SH-SY5Y (cell line): ENCODE measurements around the gene DPF1.

ENCODE experiments used
- GATA2 ChIP-seq: IDR thresholded peaks from 2 replicates; pipeline ENCODE4 v1.6.1; 2011; ENCODE audit warnings: mild to moderate bottlenecking, low read depth, low read length
- GATA3 ChIP-seq: IDR thresholded peaks from 2 replicates; pipeline ENCODE4 v1.6.1; 2011; ENCODE audit warnings: low read depth, mild to moderate bottlenecking, low read length, moderate library complexity

DPF1 gene

DNA sequence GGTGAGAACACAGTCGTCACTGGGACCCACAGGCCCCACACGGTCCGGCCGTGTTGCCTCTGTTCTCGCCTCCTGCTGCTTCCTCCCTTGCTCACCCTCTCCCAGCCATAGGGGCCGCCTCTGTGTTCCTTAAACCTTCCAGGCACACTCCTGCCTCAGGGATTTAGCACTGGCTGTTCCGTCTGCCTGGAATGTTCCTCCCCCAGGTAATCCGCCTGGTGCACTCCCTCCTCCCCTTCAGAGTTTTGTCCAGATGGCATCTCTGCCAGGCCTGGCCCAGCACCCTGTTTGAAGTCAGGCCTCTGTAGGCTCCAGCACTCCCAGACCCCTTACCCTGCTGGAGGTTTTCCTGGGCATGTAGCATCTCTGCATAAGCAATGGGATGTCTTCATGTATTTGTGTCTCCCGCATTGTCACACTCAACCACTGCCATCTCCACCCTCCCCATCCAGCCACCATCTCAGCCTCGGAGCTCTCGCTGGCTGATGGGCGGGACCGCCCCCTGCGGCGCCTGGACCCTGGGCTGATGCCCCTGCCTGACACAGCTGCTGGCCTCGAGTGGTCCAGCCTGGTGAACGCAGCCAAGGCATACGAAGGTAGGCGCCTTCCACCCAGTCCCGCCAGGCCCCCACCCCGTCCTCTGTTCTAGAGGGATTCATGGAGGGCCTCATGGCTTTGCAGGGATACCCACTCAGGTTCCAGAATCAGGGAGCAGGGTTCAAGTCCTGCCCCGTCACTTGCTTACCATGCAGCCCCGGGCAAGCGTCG is 25.9 kb downstream of the DPF1 start:
- TF ChIP-seq GATA2 (no peak), GATA3 (no peak)

DNA sequence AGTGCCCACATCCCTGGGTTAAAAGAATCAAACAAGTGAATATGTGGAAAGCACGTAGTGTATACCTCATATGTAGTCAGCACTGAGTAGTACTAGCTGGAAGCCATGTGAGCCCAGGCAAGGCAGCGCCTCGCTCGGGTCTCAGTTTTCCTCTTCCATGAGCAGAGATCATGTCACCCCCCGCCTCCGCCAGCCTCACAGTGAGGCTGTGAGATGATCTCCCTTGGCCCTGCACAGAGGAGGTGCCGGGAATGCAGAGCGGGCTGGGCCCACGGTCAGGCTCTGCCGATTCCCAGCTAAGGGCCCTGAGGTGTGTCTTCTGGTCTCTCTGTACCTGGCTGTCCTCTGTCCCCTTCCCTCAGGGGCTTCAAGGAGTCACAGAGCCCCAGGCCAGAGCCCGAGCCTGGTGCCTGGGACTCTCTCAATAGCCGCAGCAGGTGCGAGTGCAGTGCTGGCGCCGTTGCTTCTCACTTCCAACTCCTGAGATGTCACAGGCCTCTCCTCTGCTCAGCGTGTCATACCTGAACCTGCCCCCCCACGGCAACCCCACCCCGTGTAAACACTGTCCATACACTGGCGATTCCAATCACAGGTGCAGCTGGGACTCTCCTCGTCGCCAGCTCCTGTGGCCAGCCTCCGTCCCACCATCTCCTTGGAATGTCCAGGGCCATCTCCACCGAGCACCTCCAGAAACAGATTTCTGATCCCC is 26.9 kb downstream of the DPF1 start:
- TF ChIP-seq GATA2, result no peak
- no peak for TF ChIP-seq GATA3

DNA sequence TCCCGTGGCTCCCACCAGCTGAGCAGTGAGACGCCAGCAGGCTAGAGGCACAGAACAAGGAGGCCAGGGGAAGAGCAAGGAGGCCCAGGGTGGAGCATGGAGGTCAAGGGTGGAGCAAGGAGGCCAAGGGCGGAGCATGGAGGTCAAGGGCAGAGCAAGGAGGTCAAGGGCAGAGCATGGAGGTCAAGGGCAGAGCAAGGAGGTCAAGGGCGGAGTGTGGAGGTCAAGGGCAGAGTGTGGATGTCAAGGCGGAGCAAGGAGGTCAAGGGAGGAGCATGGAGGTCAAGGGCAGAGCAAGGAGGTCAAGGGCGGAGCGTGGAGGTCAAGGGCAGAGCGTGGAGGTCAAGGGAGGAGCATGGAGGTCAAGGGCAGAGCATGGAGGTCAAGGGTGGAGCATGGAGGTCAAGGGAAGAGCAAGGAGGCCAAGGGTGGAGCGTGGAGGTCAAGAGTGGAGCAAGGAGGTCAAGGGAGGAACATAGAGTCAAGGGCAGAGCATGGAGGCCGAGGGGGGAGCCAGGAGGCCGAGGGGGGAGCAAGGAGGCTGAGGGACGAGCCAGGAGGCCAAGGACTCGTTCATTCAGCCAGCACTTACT is 27.7 kb downstream of the DPF1 start:
- TF ChIP-seq GATA2 (no peak), GATA3 (no peak)

DNA sequence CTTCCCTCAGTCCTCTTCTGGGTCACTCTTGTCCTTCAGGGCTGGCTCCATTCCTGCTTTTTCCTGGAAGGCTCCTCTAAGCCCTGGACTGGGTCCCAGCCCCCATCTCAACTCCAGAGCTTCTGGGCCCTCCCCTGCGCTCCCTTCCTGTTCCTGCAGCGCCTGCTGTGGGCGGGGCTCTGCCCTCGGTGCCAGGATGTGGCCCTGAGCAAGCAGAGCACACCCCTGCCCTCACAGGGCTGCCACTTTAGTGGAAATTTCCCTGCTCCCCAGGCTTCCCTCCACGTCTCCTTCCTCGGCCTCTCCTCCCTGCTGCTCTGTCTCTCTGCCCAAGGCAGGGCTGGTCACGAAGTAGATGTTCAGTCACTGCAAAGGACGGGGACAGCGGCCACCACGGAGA is 28.8 kb downstream of the DPF1 start:
- TF ChIP-seq GATA3 (no peak), GATA2 (no peak)

DNA sequence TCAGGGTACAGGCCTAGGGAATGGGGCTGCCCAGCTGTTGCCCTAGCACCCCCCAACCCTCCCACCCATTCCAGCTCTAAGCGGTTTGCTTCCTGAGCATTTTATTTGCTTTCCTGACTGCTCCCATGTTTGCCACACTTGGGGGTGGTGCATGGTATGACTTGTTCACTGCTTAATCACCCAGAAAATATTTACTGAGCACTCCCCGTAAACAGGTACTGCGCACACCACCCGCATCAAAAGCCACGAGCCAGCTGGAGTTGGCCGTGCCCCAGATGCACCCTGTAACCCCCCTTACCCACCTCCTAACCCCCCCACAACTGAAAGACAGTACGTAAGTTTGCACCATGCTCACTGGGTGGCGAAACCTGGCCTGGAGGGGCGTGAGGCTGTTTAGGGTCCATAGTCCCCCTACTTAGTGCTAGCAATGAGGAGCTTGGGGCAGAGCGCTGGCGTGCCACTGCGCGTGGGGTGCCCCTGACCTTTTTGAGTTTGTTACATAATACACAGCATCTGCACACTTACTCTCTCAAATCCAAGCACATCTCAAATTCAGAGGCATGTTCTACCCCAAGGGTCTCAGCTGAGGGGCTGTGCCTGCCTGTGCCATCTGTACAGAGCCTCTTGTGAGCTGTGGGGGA is 29.8 kb downstream of the DPF1 start:
- TF ChIP-seq GATA3 (no peak), GATA2 (no peak)

DNA sequence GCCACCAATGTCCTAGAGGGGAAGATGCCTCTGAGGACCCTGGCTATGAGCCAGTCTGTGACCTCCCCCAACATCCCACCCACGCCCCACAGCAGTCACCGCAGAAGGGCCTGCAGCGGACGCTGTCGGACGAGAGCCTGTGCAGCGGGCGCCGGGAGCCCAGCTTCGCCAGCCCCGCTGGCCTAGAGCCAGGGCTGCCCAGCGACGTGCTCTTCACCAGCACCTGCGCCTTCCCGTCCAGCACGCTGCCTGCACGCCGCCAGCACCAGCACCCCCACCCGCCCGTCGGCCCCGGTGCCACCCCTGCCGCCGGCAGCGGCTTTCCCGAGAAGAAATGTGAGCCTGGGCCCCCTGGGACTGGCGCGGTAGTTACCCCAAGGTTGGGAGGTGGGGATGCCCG is 30.6 kb downstream of the DPF1 start:
- no peak for TF ChIP-seq GATA2
- no peak for TF ChIP-seq GATA3

DNA sequence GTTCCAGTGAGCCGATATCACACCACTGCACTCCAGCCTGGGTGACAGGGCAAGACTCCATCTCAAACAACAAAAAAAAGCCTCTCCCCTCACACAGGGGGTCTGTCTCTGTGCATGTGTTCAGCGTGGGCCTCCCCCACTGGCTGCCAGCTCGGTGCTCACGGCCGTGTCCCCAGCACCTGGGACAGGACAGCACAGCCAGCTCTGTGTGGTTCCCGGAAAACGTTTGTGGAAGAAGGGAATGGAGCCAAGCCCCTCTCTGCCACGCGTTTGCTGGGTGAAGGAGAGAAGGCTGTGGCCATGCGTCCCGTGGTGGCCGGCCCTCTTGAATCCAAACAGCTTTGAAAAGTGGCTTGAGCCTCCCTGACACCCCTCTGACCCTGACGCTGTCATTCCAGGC is 32.3 kb downstream of the DPF1 start:
- TF ChIP-seq GATA3, result no peak
- no peak for TF ChIP-seq GATA2

DNA sequence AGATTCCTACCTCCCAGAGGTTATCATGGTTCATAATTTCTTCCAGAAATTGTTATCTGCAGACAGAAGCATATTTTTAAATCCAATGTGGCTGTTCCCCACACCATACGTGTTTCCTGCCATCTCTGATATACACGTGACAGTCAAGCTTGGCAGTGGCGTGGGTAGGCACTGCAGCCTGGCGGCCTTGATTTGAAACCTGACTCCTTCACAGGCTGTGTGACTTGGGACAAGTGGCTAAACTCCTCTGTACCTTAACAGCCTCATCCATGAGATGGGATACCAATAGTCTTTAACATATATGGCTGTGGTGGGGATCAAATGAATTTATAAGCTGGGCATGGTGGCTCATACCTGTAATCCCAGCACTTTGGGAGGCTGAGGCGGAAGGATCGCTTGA is 33.2 kb downstream of the DPF1 start:
- TF ChIP-seq GATA3, result no peak
- no peak for TF ChIP-seq GATA2

DNA sequence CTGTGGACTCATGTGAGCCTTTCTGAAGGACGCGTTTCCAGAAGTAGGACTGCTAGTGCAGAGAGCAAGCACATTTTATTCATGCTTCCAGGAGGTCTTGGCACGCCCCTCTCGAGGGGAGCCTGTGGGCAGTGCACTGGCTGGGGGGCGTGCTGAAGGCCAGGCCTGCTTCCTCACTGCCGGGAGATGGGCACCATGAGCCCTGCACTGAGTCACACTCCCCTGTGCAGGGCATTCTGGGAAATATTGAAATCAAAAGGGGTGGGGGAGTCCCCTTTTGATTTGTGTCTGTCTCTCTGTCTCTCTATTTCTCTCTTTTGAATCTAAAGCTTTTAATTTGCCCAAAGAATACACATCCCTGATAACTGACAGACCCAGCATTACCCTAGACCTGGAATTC is 34.0 kb downstream of the DPF1 start:
- no peak for TF ChIP-seq GATA3
- no peak for TF ChIP-seq GATA2

DNA sequence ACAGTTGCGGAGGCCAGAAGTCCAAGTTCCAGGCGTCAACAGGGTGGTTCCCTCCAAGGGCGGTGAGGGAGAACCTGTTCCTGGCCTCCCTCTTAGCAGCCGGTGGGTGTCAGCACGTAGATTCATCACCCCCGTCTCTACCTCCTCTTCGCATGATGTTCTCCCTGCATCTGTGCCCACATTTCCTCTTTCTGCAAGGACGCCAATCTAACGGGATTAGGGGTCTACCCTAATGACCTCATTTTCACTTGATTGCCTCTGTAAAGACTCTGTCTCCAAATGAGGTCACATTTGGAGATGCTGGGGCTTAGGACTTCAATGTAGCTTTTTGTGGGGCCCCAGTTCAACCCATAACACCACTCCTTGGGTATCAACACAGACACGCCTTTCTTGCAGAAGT is 38.5 kb downstream of the DPF1 start:
- TF ChIP-seq GATA3 (no peak), GATA2 (no peak)

DNA sequence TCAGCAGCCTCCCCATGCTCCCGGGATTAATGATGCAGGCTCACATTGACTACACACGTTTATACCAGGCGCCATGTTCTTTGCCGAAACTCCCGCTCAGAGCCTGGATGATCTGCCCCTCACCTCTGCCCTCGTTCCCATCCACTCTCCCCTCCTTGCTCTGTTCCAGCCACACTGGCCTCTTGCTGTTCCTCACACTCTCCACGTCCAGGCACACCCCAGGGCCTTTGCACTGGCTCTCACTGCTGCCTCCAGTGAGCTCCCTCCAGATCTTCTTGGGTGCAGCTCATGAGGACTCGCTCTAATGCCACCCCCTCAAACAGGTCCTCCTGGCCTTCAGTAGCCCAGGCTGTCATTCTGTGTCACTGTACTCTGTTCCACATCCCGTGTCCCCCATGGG is 39.2 kb downstream of the DPF1 start:
- no peak for TF ChIP-seq GATA3
- TF ChIP-seq GATA2, result no peak

DNA sequence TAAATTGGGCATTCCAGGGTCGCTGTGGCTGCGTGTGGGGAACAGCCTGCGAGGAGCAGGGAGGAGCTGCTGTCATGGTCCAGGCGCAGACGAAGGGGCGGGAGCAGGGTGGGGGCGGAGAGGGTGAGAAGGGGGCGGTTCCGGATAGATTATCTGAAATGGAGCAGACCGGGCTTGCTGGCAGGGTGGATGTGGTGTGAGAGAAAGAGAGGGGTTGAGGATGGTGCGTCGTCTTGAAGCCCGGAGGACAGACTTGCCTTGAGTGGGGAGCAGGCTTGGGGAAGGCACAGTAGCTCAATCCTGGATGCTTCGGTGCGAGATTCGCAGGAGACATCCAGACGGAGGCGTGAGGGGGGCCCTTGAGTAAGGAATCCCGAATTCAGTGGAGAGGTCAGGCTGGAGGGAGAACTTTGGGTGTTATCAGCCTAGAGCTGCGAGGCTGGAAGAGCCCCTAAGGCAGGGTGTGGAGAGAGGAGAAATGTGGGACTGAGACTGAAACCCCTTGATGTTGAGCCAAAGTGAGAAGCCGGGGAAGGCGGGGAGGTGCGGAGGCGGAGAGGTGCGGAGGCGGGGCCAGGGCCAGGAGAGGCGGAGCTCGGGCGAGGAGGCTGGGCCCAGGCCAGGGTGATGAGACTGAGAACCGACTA is 40.6 kb downstream of the DPF1 start:
- no peak for TF ChIP-seq GATA3

DNA sequence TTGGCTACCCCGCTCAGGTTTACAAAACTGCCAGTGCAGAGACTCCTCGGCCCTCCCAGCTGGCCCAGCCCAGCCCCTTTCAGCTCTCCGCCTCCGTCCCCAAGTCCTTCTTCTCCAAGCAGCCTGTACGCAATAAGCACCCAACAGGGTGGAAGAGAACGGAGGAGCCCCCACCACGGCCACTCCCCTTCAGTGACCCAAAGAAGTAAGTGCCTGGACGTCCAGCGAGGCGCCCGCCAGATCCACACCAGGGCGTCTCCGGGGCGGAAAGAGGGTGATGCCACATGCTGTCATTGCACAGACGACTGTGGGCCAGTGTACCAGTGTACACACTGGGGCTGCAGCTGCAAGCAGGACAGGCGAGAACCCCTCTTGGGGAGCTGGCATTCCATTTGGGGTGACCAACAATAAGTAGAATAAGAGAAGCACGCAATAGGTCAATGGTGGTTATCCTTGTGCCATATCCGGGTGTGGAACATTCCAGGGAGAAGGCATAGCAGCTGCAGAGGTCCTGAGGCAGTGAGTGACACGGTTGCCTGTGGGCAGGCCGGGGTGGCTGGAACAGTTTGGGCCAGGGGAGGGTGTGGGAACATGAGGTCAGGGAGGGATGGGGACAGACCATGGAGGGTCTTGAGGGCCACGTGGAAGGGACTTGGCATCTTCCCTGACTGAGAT is 41.3 kb downstream of the DPF1 start:
- TF ChIP-seq GATA3, result no peak
- no peak for TF ChIP-seq GATA2

DNA sequence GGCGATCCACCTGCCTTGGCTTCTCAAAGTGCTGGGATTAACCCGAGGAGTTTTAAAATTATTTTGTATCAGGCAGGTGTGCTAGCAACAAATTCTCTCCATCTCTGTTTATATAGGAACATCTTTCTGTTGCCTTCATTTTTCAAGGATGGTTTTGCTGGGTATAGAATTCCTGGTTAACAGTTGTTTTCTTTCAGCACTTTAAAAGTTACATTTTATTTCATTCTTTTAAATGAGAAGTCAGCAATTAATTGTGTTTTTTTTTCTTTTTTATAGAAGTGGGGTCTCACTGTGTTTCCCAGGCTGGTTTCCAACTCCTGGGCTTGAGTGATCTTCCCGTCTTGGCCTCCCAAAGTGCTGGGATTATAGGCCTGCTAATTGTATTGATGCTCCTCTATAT is 44.0 kb downstream of the DPF1 start:
- TF ChIP-seq GATA2 (no peak), GATA3 (no peak)
